Measurements from ENCODE around the gene GLB1L2. TPM values are rescaled to one million over a fixed set of nuclear protein-coding genes. Genes with fewer than 3 reads are reported as not detected.

GLB1L2 gene
- polyA plus RNA-seq, 1 experiment = 0.11 TPM

- Histone ChIP-seq H3K4me3 (ENCODE audit: low read depth, low read length) (no peak overlapping the region), H3K27ac (ENCODE audit: low read depth, low read length) (no peak overlapping the region), H3K9me3 (ENCODE audit: control insufficient read depth, insufficient read depth, low read length) (no peaks in the 10 kb centered on the region), H3K27me3 (ENCODE audit: control insufficient read depth, insufficient read depth, low read length) (no peaks in the 10 kb centered on the region)
- ChIA-PET CTCF (no interaction called here), POLR2A (no interaction called here)
- TF ChIP-seq CTCF (IDR thresholded peaks at IDR 0.05; ENCODE audit: low read depth, low read length) = no peak
- no peak for DNase-seq (ENCODE audit: low read depth, low spot score)
Measured at GRCh38 chr11:134322553-134322952, 9.2 kb upstream of the GLB1L2 start.

GRCh38 chr11:134328433-134328832 is 3.4 kb upstream of the GLB1L2 start:
- POLR2A ChIA-PET = no interaction called here
- CTCF ChIA-PET = no interaction called here
- Histone ChIP-seq H3K27ac (ENCODE audit: low read depth, low read length) (no peak overlapping the region), H3K9me3 (ENCODE audit: control insufficient read depth, insufficient read depth, low read length) (no peaks in the 10 kb centered on the region; the same call in 1 of the 2 replicates), H3K27me3 (ENCODE audit: control insufficient read depth, insufficient read depth, low read length) (peaks cover 18% of the 10 kb centered on the region), H3K4me3 (ENCODE audit: low read depth, low read length) (no peak overlapping the region)
- no peak for TF ChIP-seq CTCF (IDR thresholded peaks at IDR 0.05; ENCODE audit: low read depth, low read length)
- DNase-seq (ENCODE audit: low read depth, low spot score) = no peak

- ChIA-PET CTCF (no interaction called here), POLR2A (no interaction called here)
- no peak for TF ChIP-seq CTCF (IDR thresholded peaks at IDR 0.05; ENCODE audit: low read depth, low read length)
- no peak overlapping the region for H3K4me3 ChIP-seq (ENCODE audit: low read depth, low read length)
- H3K27me3 ChIP-seq (ENCODE audit: control insufficient read depth, insufficient read depth, low read length) = peaks cover 19% of the 10 kb centered on the region
- no peak overlapping the region for H3K27ac ChIP-seq (ENCODE audit: low read depth, low read length)
- no peaks in the 10 kb centered on the region; the same call in 1 of the 2 replicates for H3K9me3 ChIP-seq (ENCODE audit: control insufficient read depth, insufficient read depth, low read length)
- no peak for DNase-seq (ENCODE audit: low read depth, low spot score)
Measured at GRCh38 chr11:134330611-134331353, 1.0 kb upstream of the GLB1L2 start.

GRCh38 chr11:134332189-134332631 is 422 bp downstream of the GLB1L2 start:
- CTCF ChIA-PET = no interaction called here

More at GRCh38 chr11:134332189-134332631, 422 bp downstream of the GLB1L2 start:
- TF ChIP-seq CTCF (IDR thresholded peaks at IDR 0.05; ENCODE audit: low read depth, low read length) = no peak
- Histone ChIP-seq H3K9me3 (ENCODE audit: control insufficient read depth, insufficient read depth, low read length) (no peaks in the 10 kb centered on the region; the same call in 1 of the 2 replicates), H3K27ac (ENCODE audit: low read depth, low read length) (no peak overlapping the region), H3K4me3 (ENCODE audit: low read depth, low read length) (peak overlapping the region; percentile 42), H3K27me3 (ENCODE audit: control insufficient read depth, insufficient read depth, low read length) (peaks cover 19% of the 10 kb centered on the region)
- POLR2A ChIA-PET = no interaction called here
- DNase-seq (ENCODE audit: low read depth, low spot score) = no peak
